GM21619 (cell line): Measurements from ENCODE around the gene RASAL2.
A peak's percentile ranks its signal among the peaks of the same experiment; 100 is the strongest.

Source experiments
- ATAC-seq: cut with Tn5 transposase; IDR thresholded peaks from one replicate; pipeline ENCODE4 v1.9.1; 2021; ENCODE audit not compliant: unreplicated experiment

Gene RASAL2

DNA sequence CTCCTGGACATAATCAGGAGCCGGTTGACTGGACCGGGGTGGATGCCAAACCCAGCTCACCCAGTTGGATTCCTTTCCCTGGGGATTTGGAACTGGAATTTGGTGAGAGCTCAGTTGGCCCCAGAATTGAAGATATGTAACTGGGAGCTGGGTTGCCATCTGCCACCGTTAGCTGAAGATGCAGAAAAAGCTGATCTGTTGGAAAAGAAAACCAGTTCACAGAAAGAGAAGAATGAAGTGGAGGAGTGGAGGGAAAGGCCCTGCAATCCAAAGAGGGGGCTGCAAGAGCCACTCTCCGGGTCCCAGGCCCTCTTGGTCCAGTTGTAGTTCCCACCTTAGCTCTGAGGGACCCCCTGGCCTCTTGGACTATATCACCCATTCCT is 435.0 kb downstream of the RASAL2 start:
- no peak for ATAC-seq

DNA sequence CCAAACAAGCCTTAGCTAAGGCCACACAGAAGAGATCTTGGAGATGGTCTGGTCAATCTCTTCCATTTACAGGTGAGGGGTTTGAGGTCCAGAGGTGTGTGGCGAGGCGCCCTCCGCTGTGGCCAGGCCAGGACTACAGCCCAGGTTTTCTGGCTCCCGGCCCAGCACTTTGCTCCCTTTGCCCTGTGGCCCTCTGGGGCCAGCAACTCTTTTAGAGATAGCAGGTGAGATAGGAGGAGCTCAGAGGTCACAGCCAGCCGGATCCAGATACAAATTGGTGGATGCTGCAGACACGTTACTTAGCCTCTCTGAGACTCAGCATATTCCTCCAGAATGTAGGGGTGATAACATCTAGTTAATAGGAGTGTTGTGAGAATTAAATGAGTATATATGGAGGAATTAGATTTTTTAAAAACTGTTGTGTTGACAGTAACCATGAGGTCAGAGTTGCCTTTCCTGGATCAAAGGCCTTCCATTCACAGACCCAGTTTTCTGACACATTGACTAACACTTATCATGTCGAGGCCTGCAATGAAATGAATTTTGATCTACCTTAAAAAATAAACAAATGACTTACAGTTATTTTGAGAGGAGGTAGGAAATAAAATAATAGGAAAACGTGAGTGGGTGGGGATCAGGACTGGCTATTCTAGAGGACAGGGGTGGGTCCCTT is 435.6 kb downstream of the RASAL2 start:
- ATAC-seq, result no peak

GRCh38 chr1:178530037-178530402 is 436.1 kb downstream of the RASAL2 start:
- no peak for ATAC-seq

GRCh38 chr1:178530502-178530901 is 436.6 kb downstream of the RASAL2 start:
- no peak for ATAC-seq

GRCh38 chr1:178531887-178532286 is 438.0 kb downstream of the RASAL2 start:
- peak; percentile 30 for ATAC-seq

- ATAC-seq, result peak; percentile 94
Measured at GRCh38 chr1:178532392-178532791, 438.5 kb downstream of the RASAL2 start.

DNA sequence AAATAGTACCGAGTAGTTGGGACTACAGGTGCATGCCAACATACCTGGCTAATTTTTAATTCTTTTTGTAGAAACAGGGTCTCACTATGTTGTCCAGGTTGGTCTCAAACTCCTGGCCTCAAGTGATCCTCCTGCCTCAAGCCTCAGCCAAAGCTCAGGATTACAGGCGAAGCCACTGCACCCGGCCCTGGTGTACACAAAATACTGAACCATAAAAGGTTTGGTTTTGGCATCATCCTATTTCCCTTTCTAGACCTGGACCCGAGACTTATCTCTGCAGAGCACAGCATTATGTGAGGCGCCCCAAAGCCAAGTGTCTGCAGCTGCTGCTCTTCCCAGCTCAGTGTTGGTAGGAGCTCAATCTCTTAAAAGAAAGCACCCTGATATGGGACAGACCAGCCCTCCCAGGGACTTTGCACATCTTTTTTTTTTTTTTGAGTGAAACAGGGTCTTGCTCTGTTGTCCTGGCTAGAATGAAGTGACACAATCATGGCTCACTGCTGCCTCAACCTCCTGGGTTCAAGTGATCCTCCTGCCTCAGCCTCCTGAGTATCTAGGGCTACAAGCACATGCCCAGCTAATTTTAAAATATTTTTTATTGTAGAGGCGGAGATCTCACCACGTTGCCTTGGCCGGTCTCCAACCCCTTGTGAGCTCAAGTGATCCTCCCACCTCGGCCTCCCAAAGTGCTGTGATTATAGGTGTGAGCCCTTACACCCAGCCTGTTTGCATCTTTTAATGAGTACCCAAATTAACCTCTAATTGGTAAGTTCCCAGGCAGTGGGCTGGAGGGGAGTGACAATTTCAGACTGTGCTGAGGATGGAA is 439.4 kb downstream of the RASAL2 start:
- ATAC-seq, result no peak
